ENCODE measurements around the gene NPAS1.
"Not testable (repeated sequence)": the region's sequence is repeated elsewhere in the genome, so short reads cannot be mapped to it uniquely, and the experiment has no call there.

Gene NPAS1

DNA sequence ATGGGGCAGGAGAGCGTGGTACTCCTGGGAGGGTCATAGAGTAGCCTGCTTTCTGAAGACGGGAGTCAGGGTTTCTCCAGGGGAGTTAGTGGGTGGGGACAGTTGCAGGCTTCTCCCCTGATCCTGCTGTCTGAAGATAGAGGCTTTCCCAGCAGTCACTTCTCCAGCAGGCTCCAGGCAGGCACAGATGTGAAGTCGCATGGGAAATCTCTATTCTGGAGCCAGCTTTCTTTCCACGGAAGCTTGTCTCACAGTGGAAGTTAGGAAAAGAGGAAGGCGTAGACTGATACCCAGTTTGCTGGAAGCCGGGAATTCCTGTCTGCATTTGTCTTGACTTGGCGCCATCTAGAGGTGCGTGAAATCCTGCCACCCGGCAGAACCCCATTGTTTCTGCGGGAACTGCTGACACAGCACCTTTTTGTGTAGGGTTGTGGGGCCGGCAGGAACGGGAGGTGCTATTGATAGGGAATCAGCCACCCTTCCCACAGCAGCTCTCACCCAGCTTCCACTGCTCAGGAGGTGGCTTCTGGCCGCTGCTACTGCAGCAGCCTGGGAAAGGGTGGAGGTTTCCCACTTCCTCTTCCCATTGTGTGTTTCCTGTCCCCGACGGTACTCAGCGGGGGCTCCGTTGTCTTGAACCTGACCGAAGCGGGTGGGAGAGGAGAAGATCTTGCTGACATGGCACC is 28.5 kb upstream of the NPAS1 start:
- DNase-seq (ENCODE audit: extremely low read depth in 1 of 2, low read depth in 1 of 2): peak in 1 of 2 donors; percentile 25

GRCh38 chr19:46992699-46993535 is 26.7 kb upstream of the NPAS1 start:
- DNase-seq (ENCODE audit: extremely low read depth in 1 of 2, low read depth in 1 of 2): no peak

GRCh38 chr19:46993622-46994021 is 26.0 kb upstream of the NPAS1 start:
- DNase-seq (ENCODE audit: extremely low read depth in 1 of 2, low read depth in 1 of 2): no peak

GRCh38 chr19:46994141-46994686 is 25.4 kb upstream of the NPAS1 start:
- no peak for DNase-seq (ENCODE audit: extremely low read depth in 1 of 2, low read depth in 1 of 2)

DNA sequence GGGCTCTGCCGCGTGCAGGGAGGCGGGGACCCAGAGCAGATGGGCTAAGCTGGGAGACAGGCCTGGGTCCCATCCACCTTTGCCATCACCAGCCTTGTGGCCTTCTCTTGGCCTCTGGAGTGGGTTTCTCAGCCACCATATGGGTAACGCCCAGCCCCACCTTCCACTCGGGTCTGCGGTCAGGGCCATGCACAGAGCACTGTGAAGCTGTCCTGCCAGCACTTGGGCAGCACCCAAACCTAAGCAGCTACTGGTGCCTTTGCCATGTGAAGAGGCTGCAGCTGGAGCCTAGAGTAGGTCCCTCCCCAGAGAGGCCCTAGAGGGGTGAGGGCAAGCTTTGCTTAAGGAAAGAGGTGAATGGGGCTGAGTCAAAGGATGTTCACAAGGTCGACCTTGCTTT is 24.1 kb upstream of the NPAS1 start:
- DNase-seq (ENCODE audit: extremely low read depth in 1 of 2, low read depth in 1 of 2): no peak

- DNase-seq (ENCODE audit: extremely low read depth in 1 of 2, low read depth in 1 of 2): no peak
These were observed 21.1 kb upstream of the NPAS1 start for GRCh38 chr19:46998445-46999125.

GRCh38 chr19:46999377-46999776 is 20.3 kb upstream of the NPAS1 start:
- no peak for DNase-seq (ENCODE audit: extremely low read depth in 1 of 2, low read depth in 1 of 2)

DNA sequence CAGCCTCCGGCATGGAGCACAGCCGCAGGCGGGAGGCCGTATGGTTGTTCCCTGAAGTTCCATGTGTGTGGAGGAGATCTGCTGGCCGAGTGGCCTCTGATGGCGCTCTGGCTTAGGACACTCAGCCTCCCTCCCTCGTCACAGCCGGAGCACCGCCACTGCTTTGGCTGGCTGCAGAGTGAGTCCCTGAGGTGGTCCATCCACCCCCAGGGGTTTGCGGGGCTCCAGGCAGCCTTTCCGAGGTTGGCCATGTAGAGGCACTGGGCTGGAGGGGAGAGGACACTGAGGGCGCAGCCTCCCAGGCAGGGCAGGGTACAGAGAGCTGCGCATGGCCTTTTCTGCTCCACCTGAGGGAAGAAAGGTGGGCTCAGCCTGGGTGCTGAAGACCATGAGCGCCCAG is 19.8 kb upstream of the NPAS1 start:
- DNase-seq (ENCODE audit: extremely low read depth in 1 of 2, low read depth in 1 of 2): no peak

DNA sequence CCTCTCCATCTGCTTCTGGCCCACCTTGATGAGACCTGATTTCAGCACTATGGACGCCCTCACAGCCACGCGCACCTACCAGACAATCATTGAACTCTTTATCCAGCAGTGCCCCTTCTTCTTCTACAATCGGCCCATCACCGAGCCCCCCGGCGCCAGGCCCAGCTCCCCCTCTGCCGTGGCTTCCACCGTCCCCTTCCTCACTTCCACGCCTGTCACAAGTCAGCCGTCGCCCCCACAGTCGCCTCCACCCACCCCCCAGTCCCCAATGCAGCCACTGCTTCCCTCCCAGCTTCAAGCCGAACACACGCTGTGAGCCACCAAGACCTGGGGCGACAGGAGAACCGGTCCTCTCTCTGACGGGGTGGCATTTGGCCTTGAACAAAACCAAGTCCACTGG is 19.3 kb upstream of the NPAS1 start:
- no peak for DNase-seq (ENCODE audit: extremely low read depth in 1 of 2, low read depth in 1 of 2)

- no peak for DNase-seq (ENCODE audit: extremely low read depth in 1 of 2, low read depth in 1 of 2)
These were observed 18.1 kb upstream of the NPAS1 start for GRCh38 chr19:47001584-47001983.

- DNase-seq (ENCODE audit: extremely low read depth in 1 of 2, low read depth in 1 of 2): no peak
These were observed 17.4 kb upstream of the NPAS1 start for GRCh38 chr19:47002106-47002766.

GRCh38 chr19:47002853-47003610 is 16.6 kb upstream of the NPAS1 start:
- DNase-seq (ENCODE audit: extremely low read depth in 1 of 2, low read depth in 1 of 2): no peak

DNA sequence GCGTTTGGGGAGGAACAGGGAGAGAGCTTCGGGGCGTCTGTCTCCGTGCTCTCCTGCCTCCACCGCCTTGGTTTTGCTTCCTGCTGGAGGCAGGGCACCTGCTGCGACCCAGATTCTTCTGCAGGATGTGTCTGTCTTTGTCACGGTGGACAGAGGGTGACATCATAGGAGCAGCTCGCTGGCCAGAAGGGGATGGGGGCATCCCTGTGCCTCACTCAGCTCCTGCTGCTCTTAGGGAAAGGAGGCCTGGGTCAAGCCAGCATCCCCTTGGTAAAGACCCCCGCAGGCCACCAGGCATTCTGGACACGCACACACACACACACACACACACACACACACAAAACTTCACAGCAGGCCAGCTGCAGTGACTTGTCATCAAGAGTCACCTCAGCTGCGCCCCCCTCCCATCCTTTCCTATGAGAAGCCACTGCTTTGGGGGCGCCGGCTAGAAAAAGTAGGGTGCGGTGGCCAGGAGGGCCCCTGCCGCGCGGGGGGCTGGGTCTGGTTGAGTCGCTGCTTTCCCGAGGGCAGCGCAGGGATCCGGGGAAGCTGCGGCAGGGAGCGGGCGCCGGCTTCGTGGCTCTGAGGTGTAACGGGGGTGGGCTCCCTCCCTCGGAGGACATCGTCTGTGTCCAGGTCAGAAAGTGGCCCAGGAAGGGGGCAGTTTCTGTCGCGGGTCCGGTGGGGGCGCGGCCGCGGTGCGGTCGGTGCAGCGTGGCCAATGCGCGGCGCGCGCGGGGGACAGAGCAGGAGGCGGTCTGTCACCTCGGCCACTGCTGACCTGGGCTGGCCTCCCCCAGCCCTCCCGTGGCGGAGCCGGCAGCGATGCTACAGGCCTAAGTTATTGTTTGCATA is 15.8 kb upstream of the NPAS1 start:
- no peak for DNase-seq (ENCODE audit: extremely low read depth in 1 of 2, low read depth in 1 of 2)

GRCh38 chr19:47005164-47005641 is 14.4 kb upstream of the NPAS1 start:
- no peak for DNase-seq (ENCODE audit: extremely low read depth in 1 of 2, low read depth in 1 of 2)

DNA sequence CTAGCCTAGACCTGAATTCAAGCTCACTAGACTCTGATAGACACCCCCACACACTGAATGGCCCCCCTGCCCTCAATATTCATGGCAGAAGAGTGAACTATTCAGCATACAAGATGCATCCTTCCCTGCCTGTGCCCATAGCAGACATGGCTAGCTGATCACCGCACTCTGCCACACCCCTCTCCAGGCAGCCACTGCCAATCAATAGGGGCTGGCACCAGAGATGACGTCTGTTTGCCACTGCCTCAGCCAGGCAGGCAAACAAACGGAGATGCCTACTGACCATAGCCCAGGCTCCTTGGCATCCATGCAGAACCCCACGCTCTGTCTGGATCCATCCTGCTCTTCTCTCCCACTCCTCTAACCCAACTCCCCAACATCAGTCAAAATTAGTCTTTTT is 13.8 kb upstream of the NPAS1 start:
- no peak for DNase-seq (ENCODE audit: extremely low read depth in 1 of 2, low read depth in 1 of 2)

GRCh38 chr19:47006496-47006895 is 13.1 kb upstream of the NPAS1 start:
- DNase-seq (ENCODE audit: extremely low read depth in 1 of 2, low read depth in 1 of 2): no peak

GRCh38 chr19:47010549-47010948 is 9.1 kb upstream of the NPAS1 start:
- not testable (repeated sequence) for DNase-seq (ENCODE audit: extremely low read depth in 1 of 2, low read depth in 1 of 2)

DNA sequence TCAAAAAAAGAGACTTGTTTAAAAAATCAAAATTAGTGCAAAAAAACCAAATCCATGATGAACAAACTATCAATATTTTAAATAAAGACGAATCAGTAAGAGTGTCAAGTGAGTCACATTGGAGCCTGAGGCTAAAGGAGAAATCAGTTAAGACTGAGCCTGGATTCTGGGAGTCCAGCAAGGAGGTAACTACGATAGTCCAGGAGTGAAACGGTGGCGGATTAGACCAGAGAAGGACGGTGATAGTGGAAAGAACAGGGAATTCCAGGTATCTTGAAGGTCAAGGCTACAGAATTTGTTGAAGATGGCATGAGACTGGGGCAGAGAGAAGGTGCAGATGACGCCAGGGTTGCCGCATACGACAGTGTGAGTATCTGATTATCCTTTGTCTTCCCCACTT is 7.0 kb upstream of the NPAS1 start:
- DNase-seq (ENCODE audit: extremely low read depth in 1 of 2, low read depth in 1 of 2): no peak

DNA sequence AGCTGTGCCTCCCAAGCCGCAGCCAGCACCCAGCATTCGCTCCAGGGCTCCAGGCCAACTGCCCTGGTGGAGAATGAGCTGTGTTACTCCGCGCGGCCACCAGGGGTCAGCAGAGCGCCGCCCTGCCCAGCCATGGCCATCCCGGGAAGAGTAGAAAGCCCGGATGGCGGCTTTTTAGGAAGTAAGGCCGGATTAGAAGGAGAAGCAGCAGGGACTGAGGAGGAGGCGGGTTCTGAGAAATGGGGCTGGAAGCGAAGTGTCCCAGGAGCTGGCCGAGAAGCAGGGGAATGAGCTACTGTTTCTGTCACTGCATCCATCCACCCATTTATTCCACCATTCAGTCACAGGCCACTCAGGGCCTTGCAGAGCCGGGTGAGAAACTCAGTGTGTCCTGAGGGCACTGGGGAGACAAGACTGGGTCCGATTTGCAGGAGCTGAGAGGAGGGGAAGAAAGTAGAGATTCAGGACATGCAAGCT is 6.6 kb upstream of the NPAS1 start:
- DNase-seq (ENCODE audit: extremely low read depth in 1 of 2, low read depth in 1 of 2): peak; percentile 16 to 43

Measured in activated CD8-positive, alpha-beta memory T cell treated with anti-CD3 and anti-CD28 coated beads for 1 hour (primary cell).